Uterus (tissue), 4 donors: ENCODE data around the gene INO80E. TPM values are rescaled to one million over a fixed set of nuclear protein-coding genes. Genes with fewer than 3 reads are reported as not detected.

Experiments
- DNase-seq, 2 donors: peaks; one replicate each; pipeline ENCODE4 v3.0.0-alpha.2; 2019 to 2020
- H3K27ac ChIP-seq, 2 donors: fragments of 200-600 bp; sonication (generic); 1 replicate in 1 of 2; 2 replicates in 1 of 2; pipeline ENCODE4 v1.5.1; 2016 to 2018
- H3K27me3 ChIP-seq, 2 donors: fragments of 200-600 bp; sonication (generic); one replicate each; pipeline ENCODE4 v1.5.1; 2018 to 2019; ENCODE audit warnings: control low read depth in 1 of 2
- H3K36me3 ChIP-seq, 2 donors: fragments of 200-600 bp; sonication (generic); one replicate each; pipeline ENCODE4 v1.5.1; 2019; ENCODE audit warnings: control low read depth in 1 of 2
- H3K4me1 ChIP-seq, 2 donors: fragments of 200-600 bp; sonication (generic); one replicate each; pipeline ENCODE4 v1.5.1; 2018 to 2019; ENCODE audit warnings: control low read depth in 1 of 2
- H3K4me3 ChIP-seq, 2 donors: fragments of 200-600 bp; sonication (generic); 1 replicate in 1 of 2; 2 replicates in 1 of 2; pipeline ENCODE4 v1.5.1; 2018 to 2019; ENCODE audit warnings: mild to moderate bottlenecking in 1 of 2
- H3K9me3 ChIP-seq, 2 donors: fragments of 200-600 bp; sonication (generic); one replicate each; pipeline ENCODE4 v1.5.1; 2019; ENCODE audit warnings: control low read depth in 1 of 2
- CTCF ChIP-seq, 4 experiments: fragments of 200-600 bp in 2 of 4; fragments of 450-650 bp in 2 of 4; sonication (generic) in 2 of 4; IDR thresholded peaks; one replicate each; pipeline ENCODE4 v1.5.1; 2016 to 2019; ENCODE audit warnings: antibody characterized with exemption in 4 of 4, mild to moderate bottlenecking in 2 of 4, moderate library complexity in 1 of 4
- POLR2A ChIP-seq, 2 donors: fragments of 450-650 bp; IDR thresholded peaks; one replicate each; pipeline ENCODE4 v1.6.1; 2016; ENCODE audit warnings: antibody characterized with exemption in 2 of 2, mild to moderate bottlenecking in 1 of 2, moderate library complexity in 1 of 2
- intact Hi-C: fragments of 100-400 bp; cut with DNase I; formaldehyde crosslinking; loops from one replicate; pipeline ENCODE4 v1.15.1; 2023; ENCODE audit warnings: low total_unique reads
- total RNA-seq, 4 donors: library from RNA; depleted of rRNA in 3 of 4; stranded (reverse); fragments of >200 nt in 3 of 4; gene quantifications; one replicate each; pipeline versions ENCODE4 v1.1.0 to v1.2.4, GENCODE V29; 2014 to 2023
- donor health status: DM: yes; HTN: yes; CAD: no.

The INO80E gene
- total RNA-seq, 4 donors from 2014 or later = 4.1 to 714 (median 68.9) TPM

- intact Hi-C loops = no loop called here
- Histone ChIP-seq H3K27ac (peak overlapping the region; percentile 36 to 96), H3K4me3 (no peak overlapping the region), H3K27me3 (no peaks in the 10 kb centered on the region), H3K4me1 (peaks cover 0 to 14% of the 10 kb centered on the region in 2 donors), H3K36me3 (no peaks in the 10 kb centered on the region), H3K9me3 (no peaks in the 10 kb centered on the region)
- no peak for DNase-seq
- TF ChIP-seq CTCF (IDR thresholded peaks at IDR 0.05) = no peak
- no peak for TF ChIP-seq POLR2A (IDR thresholded peaks at IDR 0.05)
Measured at GRCh38 chr16:29972992-29973383, 23.1 kb upstream of the INO80E start.

GRCh38 chr16:29973384-29974246 is 22.4 kb upstream of the INO80E start, which contains the start of gene TAOK2:
Gene TAOK2, plus strand, starts transcription at chr16:29973868. Its CDS starts 3,905 bp downstream, at chr16:29977773.
- Histone ChIP-seq H3K4me3 (peak within 1 kb of the TSS; percentile 89 to 91), H3K9me3 (no peaks in the 10 kb centered on the region), H3K27me3 (no peaks in the 10 kb centered on the region), H3K27ac (peak within 1 kb of the TSS; percentile 90 to 96), H3K36me3 (no peaks in the 10 kb centered on the region), H3K4me1 (peaks cover 0 to 14% of the 10 kb centered on the region in 2 donors)
- DNase-seq = peak; percentile 99
- intact Hi-C loops = no loop called here
- peak; percentile 57 to 89 for TF ChIP-seq POLR2A (IDR thresholded peaks at IDR 0.05)
- peak in 1 of 4 experiments; percentile 11 for TF ChIP-seq CTCF (IDR thresholded peaks at IDR 0.05)

GRCh38 chr16:29974291-29975133 is 21.5 kb upstream of the INO80E start:
- peak; percentile 38 to 49 for DNase-seq
- Histone ChIP-seq H3K4me3 (peak overlapping the region; percentile 89 to 91), H3K4me1 (peaks cover 0 to 14% of the 10 kb centered on the region in 2 donors), H3K36me3 (no peaks in the 10 kb centered on the region), H3K27ac (peak overlapping the region; percentile 90 to 96), H3K9me3 (no peaks in the 10 kb centered on the region), H3K27me3 (no peaks in the 10 kb centered on the region)
- intact Hi-C loops = no loop called here
- TF ChIP-seq POLR2A (IDR thresholded peaks at IDR 0.05) (no peak), CTCF (IDR thresholded peaks at IDR 0.05) (peak in 1 of 4 experiments; percentile 6)

- Histone ChIP-seq H3K9me3 (no peaks in the 10 kb centered on the region), H3K4me1 (peaks cover 0 to 14% of the 10 kb centered on the region in 2 donors), H3K36me3 (no peaks in the 10 kb centered on the region), H3K27me3 (no peaks in the 10 kb centered on the region), H3K27ac (peak overlapping the region; percentile 90 to 96), H3K4me3 (peak overlapping the region; percentile 89 to 91)
- no peak for DNase-seq
- TF ChIP-seq CTCF (IDR thresholded peaks at IDR 0.05) = no peak
- no peak for TF ChIP-seq POLR2A (IDR thresholded peaks at IDR 0.05)
- intact Hi-C loops = no loop called here
Measured at GRCh38 chr16:29975134-29975538, 20.9 kb upstream of the INO80E start.
